T-helper 2 cell treated with Interferon-gamma antibody and Interleukin-4, amounts not matched to agents 5 μg/mL and 100 μg/mL, for 36 hours (primary cell): ENCODE results near the gene ZNF629.
A peak's percentile ranks its signal among the peaks of the same experiment; 100 is the strongest.

Source experiments
- DNase-seq: peaks from one replicate; pipeline ENCODE4 v3.0.0; 2021; ENCODE audit warnings: low spot score
- H3K27ac Mint-ChIP-seq: one replicate; pipeline ENCODE4 v1.8.0; 2021; ENCODE audit warnings: mild to moderate bottlenecking, mixed read lengths
- H3K27me3 Mint-ChIP-seq: one replicate; pipeline ENCODE4 v1.8.0; 2021; ENCODE audit warnings: low read depth, mixed read lengths
- H3K36me3 Mint-ChIP-seq: one replicate; pipeline ENCODE4 v1.8.0; 2021; ENCODE audit warnings: low read depth, mixed read lengths
- H3K4me1 Mint-ChIP-seq: one replicate; pipeline ENCODE4 v1.8.0; 2021; ENCODE audit warnings: low read depth, mixed read lengths
- H3K4me3 Mint-ChIP-seq: one replicate; pipeline ENCODE4 v1.8.0; 2022; ENCODE audit warnings: mild to moderate bottlenecking, moderate library complexity, mixed read lengths
- H3K9me3 Mint-ChIP-seq: one replicate; pipeline ENCODE4 v1.8.0; 2021; ENCODE audit warnings: mixed read lengths

The ZNF629 gene

DNA sequence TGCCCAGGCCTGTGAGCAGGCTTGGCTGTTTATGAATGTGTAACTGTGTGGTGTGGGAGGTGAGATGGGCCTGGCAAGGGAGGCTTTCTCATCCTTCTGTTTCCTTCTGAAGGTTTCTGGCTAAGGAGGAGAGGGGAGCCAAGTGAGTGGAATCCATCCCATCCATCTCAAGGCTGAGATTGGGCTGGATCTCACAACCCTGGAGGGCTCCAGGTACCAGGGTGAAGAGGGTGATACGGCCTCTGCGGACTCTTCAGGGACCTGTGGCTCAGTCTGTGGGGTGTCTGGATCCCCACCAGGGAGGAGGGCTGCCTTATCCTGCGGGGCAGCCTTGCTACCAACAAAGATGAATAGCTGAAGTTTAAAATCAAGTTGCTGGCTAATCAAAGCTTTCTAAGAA is 7.0 kb downstream of the ZNF629 start:
- Mint-ChIP-seq H3K36me3 (no peaks in the 10 kb centered on the region), H3K27ac (no peak overlapping the region), H3K27me3 (peaks cover 5% of the 10 kb centered on the region), H3K4me3 (no peak overlapping the region), H3K4me1 (peaks cover 6% of the 10 kb centered on the region), H3K9me3 (no peaks in the 10 kb centered on the region)
- DNase-seq, result no peak

DNA sequence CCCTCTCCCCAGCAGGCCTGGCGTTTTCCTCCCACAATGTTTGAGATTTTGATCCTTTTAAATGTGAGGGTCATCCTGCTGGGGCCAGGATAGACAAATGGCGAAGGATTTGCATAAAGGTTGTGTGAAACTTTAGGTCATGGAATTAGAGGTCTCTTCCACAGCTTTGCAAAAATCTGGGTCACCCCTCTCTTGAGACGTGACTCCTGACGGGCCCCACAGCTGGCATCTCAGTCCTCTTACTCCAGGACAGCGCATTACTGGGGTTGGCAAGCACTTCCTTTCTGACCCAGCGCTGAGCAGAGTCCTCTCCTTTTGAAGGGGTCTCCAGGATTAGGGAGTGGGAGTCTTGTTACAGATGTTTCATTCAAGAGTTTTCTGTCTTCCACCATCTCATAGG is 7.4 kb downstream of the ZNF629 start:
- no peaks in the 10 kb centered on the region for H3K9me3 Mint-ChIP-seq
- H3K4me3 Mint-ChIP-seq, result no peak overlapping the region
- DNase-seq, result no peak

DNA sequence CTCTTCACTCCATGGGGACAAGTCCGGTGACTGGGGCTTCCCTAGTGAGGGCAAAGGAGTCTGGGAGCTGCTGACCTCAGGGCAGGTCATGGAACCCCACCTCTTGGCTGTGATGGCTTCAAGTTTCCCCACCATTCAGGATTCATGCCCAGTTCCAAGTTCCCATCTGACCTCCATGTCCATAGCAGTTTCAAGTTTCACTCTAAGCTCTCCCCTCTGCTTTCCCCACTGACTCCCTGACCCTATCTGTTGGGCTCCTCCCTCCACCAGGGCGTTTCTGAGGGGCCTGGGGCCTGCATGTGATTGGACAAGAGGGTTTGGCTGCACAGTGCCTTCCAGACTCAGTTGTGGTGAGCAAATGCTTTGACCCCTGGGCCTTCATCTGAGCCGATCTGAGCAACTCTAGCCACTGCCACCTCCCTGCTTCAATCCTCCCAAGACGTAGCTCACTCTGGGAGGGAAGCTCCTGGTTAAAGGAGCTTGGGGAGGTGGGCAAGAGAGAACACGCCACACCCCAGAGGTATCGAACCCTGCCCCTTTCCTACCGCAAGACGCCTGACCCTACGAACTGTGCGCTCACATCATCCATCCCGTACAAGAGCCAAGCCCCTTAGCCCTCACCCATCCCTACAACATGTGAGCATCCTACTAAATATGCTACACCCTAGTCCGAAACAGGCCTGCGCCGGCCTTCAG is 8.3 kb downstream of the ZNF629 start:
- Mint-ChIP-seq H3K9me3 (no peaks in the 10 kb centered on the region), H3K27ac (no peak overlapping the region), H3K4me3 (no peak overlapping the region), H3K4me1 (peaks cover 9% of the 10 kb centered on the region), H3K36me3 (peaks cover 5% of the 10 kb centered on the region), H3K27me3 (no peaks in the 10 kb centered on the region)
- no peak for DNase-seq

More for the DNA sequence above, 7.4 kb downstream of the ZNF629 start:
- peaks cover 2% of the 10 kb centered on the region for H3K36me3 Mint-ChIP-seq
- H3K27me3 Mint-ChIP-seq, result peaks cover 2% of the 10 kb centered on the region
- peaks cover 8% of the 10 kb centered on the region for H3K4me1 Mint-ChIP-seq
- no peak overlapping the region for H3K27ac Mint-ChIP-seq

DNA sequence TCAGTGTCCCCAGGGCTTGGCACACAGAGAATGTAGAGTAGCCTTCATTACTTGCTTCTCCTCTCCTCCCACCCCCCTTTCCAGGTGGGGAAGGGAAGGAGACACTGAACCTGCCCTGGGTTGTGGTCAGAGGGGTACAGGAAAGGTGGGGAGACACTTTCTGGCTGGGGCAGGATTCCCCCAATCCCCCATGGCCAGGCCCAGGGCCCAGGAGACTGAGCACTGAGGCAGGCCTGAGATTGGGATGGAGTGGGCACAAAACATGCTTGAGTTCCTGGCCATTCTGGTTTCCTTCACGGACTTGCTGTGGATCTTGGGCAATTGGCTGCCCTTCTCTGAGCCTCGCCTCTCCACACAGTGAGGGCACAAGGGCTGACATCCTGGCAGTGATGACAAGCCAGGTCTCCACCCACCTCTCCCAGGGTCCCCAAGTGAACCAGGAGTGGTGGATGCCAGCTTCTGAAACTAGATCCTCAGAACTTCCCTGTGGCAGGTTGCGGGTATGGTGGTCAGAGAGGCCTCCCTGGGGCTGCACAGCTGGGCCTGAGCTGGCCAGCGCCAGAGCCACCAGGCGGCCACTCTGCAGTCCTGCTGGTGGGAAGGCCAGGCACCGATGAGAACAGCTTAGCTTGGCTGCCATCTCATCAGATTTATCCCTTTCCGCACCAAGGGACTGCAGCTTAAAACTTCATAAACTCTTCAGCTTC is 9.3 kb downstream of the ZNF629 start:
- DNase-seq, result no peak
- H3K9me3 Mint-ChIP-seq, result no peaks in the 10 kb centered on the region
- H3K4me3 Mint-ChIP-seq, result peak overlapping the region; percentile 94
- H3K36me3 Mint-ChIP-seq, result peaks cover 12% of the 10 kb centered on the region
- no peaks in the 10 kb centered on the region for H3K27me3 Mint-ChIP-seq
- H3K27ac Mint-ChIP-seq, result no peak overlapping the region
- peaks cover 10% of the 10 kb centered on the region for H3K4me1 Mint-ChIP-seq

DNA sequence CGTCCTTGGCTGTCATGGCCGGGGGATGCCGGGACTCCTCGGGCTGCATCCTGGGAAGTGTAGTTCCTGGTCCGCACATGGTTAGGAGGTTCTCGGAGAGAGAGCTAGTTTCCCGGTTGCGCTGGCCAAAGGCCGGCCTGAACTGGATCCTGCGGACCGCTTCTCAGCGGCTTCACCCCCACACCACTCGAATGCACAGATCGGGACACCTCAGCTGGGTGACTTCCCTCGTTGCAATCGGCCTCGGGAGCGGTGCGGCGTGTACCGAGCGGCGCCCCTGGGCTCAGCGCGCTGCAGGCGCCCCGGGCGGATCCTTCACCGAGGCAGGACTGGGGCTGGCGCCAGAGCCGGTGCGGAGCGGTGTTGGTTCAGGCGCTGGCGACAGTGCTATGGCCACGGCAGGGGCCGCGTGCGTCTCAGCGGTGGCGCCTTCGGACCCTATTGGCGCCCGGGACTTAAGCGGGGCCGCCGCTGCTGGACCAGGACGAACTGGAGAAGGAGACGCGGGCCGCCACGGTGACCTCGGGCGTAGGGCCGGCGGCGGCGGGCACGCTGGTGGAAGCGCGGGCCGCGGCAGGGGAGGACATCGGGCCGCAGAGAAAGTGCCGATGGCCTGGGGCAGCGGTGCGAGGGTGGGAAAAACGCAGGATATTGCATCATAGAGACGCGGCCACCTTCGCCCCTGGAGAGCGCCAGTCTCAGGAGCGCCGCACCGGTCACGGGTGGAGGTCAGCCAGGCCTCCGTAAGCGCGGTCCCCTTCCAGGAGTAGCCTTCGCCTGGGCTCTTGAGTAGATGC is 11.4 kb downstream of the ZNF629 start:
- Mint-ChIP-seq H3K36me3 (peaks cover 21% of the 10 kb centered on the region), H3K4me1 (peaks cover 12% of the 10 kb centered on the region), H3K9me3 (no peaks in the 10 kb centered on the region), H3K27me3 (no peaks in the 10 kb centered on the region), H3K4me3 (peak overlapping the region; percentile 94), H3K27ac (peak overlapping the region; percentile 93)
- DNase-seq, result peak; percentile 63

DNA sequence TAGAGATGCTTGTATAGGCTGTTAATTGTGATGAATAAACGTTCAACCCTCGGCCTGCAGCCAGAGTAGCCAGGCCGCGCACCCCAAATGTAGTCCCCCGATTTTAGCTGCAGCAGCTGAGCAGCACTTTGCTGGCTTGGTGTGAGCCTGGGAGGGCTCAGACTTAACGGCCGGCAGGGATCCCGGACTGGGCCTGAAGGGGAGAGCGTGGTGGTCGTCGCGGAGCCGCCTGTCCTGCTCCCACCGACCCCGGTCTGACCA is 11.9 kb downstream of the ZNF629 start:
- Mint-ChIP-seq H3K36me3 (peaks cover 25% of the 10 kb centered on the region), H3K4me3 (peak overlapping the region; percentile 94), H3K4me1 (peaks cover 12% of the 10 kb centered on the region), H3K27me3 (no peaks in the 10 kb centered on the region), H3K9me3 (no peaks in the 10 kb centered on the region), H3K27ac (peak overlapping the region; percentile 93)
- no peak for DNase-seq

DNA sequence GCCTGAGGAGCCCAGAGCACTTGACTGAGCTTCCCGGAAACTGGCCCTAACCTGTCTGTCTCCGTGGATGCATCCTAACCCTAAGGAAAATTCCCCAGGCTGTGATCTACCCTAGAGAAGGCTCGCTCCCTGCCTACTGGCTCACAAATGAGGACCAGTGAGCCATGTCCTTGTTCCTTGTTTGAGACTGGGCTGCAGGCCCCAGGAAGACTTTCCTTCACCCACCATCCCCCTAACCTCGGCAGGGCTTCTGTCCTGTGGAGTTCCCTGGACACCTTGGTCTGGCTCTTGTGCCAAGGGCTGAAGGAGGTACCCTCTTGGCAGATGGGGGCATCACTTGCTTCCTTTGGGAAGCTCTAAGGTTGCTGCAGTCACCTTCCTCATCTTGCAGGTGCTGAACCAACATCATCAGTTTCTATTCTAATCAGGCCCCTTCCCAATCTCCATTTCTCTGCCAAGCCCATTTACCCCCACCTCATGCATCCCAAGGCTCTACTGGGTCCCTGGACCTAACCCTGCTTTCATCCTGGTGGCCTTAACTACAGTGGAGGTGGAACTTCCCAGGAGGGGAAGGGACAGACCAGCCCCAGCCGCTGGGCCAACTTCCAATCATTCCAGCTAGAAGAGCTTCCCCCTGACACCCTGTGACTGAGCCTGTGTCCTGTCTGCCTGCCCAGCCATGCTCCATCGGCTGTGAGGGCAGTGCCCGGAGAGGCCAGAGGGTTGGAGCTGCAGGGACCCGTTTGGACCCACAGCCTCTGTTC is 12.5 kb downstream of the ZNF629 start:
- no peaks in the 10 kb centered on the region for H3K9me3 Mint-ChIP-seq
- H3K4me1 Mint-ChIP-seq, result peaks cover 12% of the 10 kb centered on the region
- DNase-seq, result no peak
- H3K36me3 Mint-ChIP-seq, result peaks cover 28% of the 10 kb centered on the region
- H3K27ac Mint-ChIP-seq, result peak overlapping the region; percentile 93
- peak overlapping the region; percentile 94 for H3K4me3 Mint-ChIP-seq
- H3K27me3 Mint-ChIP-seq, result no peaks in the 10 kb centered on the region

DNA sequence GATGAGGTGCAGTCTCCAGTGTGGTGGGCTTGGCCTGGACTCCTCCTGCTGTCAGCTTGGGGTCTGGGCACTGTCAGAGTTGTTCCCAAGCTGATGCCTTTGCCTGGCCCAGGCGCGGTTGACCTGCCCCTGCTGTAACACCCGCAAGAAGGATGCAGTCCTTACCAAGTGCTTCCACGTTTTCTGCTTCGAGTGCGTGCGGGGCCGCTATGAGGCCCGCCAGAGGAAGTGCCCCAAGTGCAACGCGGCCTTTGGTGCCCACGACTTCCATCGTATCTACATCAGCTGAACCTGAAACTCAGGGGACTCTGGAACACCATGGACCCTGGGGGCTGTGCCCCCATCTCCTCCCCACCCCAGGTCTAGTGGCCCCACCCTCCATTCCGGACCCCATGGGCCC is 13.2 kb downstream of the ZNF629 start:
- H3K4me3 Mint-ChIP-seq, result no peak overlapping the region
- no peak for DNase-seq
- no peaks in the 10 kb centered on the region for H3K9me3 Mint-ChIP-seq
- no peaks in the 10 kb centered on the region for H3K27me3 Mint-ChIP-seq
- no peak overlapping the region for H3K27ac Mint-ChIP-seq
- H3K4me1 Mint-ChIP-seq, result peaks cover 12% of the 10 kb centered on the region
- peaks cover 33% of the 10 kb centered on the region for H3K36me3 Mint-ChIP-seq

DNA sequence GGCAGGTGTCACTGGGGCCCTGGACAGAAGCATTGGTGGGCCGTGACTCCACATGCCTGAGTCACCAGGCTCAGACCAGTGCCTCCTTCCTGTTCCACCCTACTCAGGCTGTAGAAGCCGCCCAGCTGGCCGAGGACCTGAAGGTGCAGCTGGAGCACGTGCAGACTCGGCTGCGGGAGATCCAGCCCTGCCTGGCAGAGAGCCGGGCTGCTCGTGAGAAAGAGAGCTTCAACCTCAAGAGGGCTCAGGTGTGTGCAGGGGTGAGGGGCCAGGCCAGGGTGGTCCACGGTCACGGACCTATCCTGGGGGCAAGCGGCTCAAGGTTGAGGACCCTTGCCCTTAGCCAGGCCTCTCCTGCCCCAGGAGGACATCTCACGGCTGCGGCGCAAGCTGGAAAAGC is 15.3 kb downstream of the ZNF629 start:
- H3K4me3 Mint-ChIP-seq, result no peak overlapping the region
- H3K36me3 Mint-ChIP-seq, result peaks cover 46% of the 10 kb centered on the region
- H3K4me1 Mint-ChIP-seq, result peaks cover 6% of the 10 kb centered on the region
- H3K27me3 Mint-ChIP-seq, result no peaks in the 10 kb centered on the region
- no peak for DNase-seq
- no peak overlapping the region for H3K27ac Mint-ChIP-seq
- H3K9me3 Mint-ChIP-seq, result no peaks in the 10 kb centered on the region

DNA sequence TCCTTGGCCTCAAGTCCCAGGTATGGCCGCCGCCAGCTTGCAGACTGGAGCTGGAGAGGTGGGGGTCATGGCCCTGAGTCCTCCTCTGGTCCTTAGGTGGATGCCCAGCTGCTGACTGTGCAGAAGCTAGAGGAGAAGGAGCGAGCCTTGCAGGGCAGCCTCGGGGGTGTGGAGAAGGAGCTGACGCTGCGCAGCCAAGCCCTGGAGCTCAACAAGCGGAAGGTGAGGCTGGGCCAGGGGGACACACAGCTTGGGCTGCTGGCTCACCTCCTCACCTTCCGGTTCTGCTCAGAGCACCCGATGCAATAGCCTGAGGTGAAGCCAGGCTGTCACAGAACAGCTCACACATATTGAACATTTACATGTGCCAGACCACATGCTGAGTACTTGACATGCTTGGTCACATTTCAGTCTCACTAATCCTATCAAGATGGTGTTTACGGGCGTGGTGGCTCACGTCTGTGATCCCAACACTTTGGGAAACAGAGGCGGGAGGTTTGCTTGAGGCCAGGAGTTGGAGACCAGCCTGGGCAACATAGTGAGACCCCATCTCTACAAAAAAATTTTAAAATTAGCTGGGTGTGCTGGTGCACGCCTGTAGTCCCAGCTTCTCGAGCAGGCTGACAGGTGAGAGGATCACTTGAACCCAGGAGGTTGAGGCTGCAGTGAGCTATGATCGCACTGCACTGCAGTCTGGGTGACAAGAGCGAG is 17.5 kb downstream of the ZNF629 start:
- no peak overlapping the region for H3K27ac Mint-ChIP-seq
- no peaks in the 10 kb centered on the region for H3K27me3 Mint-ChIP-seq
- DNase-seq, result no peak
- H3K9me3 Mint-ChIP-seq, result no peaks in the 10 kb centered on the region
- H3K4me3 Mint-ChIP-seq, result no peak overlapping the region
- peaks cover 58% of the 10 kb centered on the region for H3K36me3 Mint-ChIP-seq
- peaks cover 3% of the 10 kb centered on the region for H3K4me1 Mint-ChIP-seq

DNA sequence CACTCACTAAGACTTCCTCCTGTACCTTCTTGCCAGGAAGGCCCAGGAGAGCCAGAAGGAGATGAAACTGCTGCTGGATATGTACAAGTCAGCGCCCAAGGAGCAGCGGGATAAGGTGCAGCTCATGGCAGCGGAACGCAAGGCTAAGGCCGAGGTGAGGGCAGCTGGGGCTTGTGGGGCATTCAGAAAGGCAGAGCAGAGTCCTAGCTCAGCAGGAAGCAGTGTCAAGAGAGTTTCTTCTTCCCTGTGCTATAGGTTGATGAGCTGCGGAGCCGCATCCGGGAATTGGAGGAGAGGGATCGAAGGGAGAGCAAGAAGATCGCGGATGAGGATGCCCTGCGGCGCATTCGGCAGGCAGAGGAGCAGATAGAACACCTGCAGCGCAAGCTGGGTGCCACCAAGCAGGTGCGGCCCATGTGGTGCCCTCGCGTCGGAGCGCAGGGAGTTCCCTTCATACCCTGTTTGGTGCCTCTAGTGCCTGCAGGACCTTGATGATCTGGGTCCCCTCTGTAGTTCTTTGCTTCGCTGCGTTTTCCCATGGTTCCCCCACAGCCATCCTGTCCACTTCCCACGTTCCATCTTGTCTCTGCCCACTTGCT is 18.3 kb downstream of the ZNF629 start:
- no peak overlapping the region for H3K4me3 Mint-ChIP-seq
- H3K9me3 Mint-ChIP-seq, result no peaks in the 10 kb centered on the region
- no peaks in the 10 kb centered on the region for H3K27me3 Mint-ChIP-seq
- DNase-seq, result no peak
- H3K27ac Mint-ChIP-seq, result no peak overlapping the region
- H3K4me1 Mint-ChIP-seq, result peaks cover 4% of the 10 kb centered on the region
- peaks cover 62% of the 10 kb centered on the region for H3K36me3 Mint-ChIP-seq

DNA sequence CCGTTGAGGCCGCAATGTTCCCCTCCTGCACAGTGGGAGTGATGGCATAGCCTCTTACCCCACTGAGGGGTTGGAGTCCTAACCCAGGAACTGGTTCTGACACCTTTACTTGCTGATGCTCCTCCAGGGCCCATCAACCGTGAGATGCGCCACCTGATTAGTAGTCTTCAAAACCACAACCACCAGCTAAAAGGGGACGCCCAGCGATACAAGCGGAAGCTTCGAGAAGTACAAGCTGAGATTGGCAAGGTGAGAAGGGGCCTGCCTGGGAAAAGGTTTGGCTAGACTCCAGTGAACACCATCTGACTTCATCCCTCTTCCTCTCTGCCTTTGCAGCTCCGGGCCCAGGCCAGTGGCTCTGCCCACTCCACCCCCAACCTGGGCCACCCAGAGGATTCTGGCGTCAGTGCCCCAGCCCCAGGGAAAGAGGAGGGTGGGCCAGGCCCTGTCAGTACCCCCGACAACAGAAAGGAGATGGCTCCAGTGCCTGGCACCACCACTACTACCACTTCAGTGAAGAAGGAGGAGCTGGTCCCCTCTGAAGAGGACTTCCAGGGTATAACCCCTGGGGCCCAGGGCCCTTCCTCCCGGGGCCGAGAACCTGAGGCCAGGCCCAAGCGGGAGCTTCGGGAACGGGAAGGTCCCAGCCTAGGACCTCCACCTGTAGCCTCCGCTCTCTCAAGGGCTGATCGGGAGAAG is 19.1 kb downstream of the ZNF629 start:
- Mint-ChIP-seq H3K9me3 (no peaks in the 10 kb centered on the region), H3K4me3 (no peak overlapping the region), H3K27ac (no peak overlapping the region), H3K4me1 (peaks cover 10% of the 10 kb centered on the region), H3K36me3 (peaks cover 58% of the 10 kb centered on the region), H3K27me3 (no peaks in the 10 kb centered on the region)
- DNase-seq, result no peak

DNA sequence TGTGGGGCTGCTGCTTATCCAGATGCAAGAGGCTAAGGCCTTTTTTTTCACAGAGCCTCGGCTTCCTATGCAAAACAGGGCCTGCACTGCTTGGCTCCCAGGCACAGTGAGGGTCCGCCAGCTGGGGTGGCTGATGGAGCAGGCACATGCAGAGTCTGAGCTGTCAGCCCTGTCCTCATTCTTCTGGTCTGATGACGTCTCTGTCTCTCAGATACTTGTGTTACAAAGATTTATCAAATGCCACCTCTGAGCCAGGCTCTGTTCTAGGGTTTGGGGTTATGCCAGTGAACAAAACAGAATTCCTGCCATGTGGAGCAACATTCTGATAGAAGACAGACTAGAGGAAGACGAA is 20.1 kb downstream of the ZNF629 start:
- DNase-seq, result no peak
- Mint-ChIP-seq H3K27me3 (no peaks in the 10 kb centered on the region), H3K9me3 (no peaks in the 10 kb centered on the region), H3K4me3 (no peak overlapping the region), H3K4me1 (peaks cover 8% of the 10 kb centered on the region), H3K36me3 (peaks cover 51% of the 10 kb centered on the region), H3K27ac (no peak overlapping the region)
